Large intestine (tissue), 3 donors: ENCODE results near the gene PLEKHG2. TPM values are rescaled to one million over a fixed set of nuclear protein-coding genes. Genes with fewer than 3 reads are reported as not detected.

Source experiments
- DNase-seq, 2 donors: peaks; one replicate each; pipeline versions ENCODE4 v3.0.0 to v3.0.0-alpha.2; 2013
- H3K27ac ChIP-seq: one replicate; pipeline ENCODE4 v1.5.1; 2013; ENCODE audit warnings: low read length
- H3K27me3 ChIP-seq: 2 replicates; pipeline ENCODE4 v1.6.1; 2013; ENCODE audit warnings: low read length; ENCODE audit not compliant: control insufficient read depth, insufficient read depth
- H3K36me3 ChIP-seq: 2 replicates; pipeline ENCODE4 v1.6.1; 2013; ENCODE audit warnings: low read length; ENCODE audit not compliant: control insufficient read depth, insufficient read depth
- H3K4me1 ChIP-seq: one replicate; pipeline ENCODE4 v1.6.1; 2013; ENCODE audit warnings: low read length; ENCODE audit not compliant: control insufficient read depth, insufficient read depth
- H3K4me3 ChIP-seq: one replicate; pipeline ENCODE4 v1.5.1; 2013; ENCODE audit warnings: low read length
- H3K9me3 ChIP-seq: one replicate; pipeline ENCODE4 v1.6.1; 2013; ENCODE audit warnings: mild to moderate bottlenecking, low read depth, low read length, moderate library complexity; ENCODE audit not compliant: control insufficient read depth
- WGBS: methylation state at CpG from one replicate; pipeline ENCODE4 v1.1.5; 2013; ENCODE audit warnings: low lambda C conversion rate; ENCODE audit not compliant: insufficient coverage; 5-methylcytosine and 5-hydroxymethylcytosine counted together
- polyA plus RNA-seq: library from polyadenylated mRNA; unstranded; fragments of 120-200 nt; gene quantifications from one replicate; pipeline ENCODE4 v1.2.1, GENCODE V29; 2013

Gene PLEKHG2
- polyA plus RNA-seq, 1 donor: 21.1 TPM

GRCh38 chr19:39465956-39466747, 53.7 kb downstream of the PLEKHG2 start:
- no peak for DNase-seq
- WGBS: 90% methylated on average over 2 of the region's 18 CpGs
- H3K9me3 ChIP-seq: no peaks in the 10 kb centered on the region
- H3K4me3 ChIP-seq: no peak overlapping the region
- H3K27me3 ChIP-seq: no peaks in the 10 kb centered on the region
- no peaks in the 10 kb centered on the region for H3K4me1 ChIP-seq
- peaks cover 78% of the 10 kb centered on the region for H3K36me3 ChIP-seq
- no peak overlapping the region for H3K27ac ChIP-seq

GRCh38 chr19:39467941-39468340, 55.5 kb downstream of the PLEKHG2 start:
- no peak for DNase-seq
- Histone ChIP-seq H3K4me3 (no peak overlapping the region), H3K27ac (no peak overlapping the region), H3K27me3 (no peaks in the 10 kb centered on the region), H3K36me3 (peaks cover 92% of the 10 kb centered on the region), H3K4me1 (no peaks in the 10 kb centered on the region), H3K9me3 (no peaks in the 10 kb centered on the region)
- WGBS: no CpG with 5 or more reads among the region's 7 CpGs

GRCh38 chr19:39469036-39469435, 56.6 kb downstream of the PLEKHG2 start:
- no CpG with 5 or more reads among the region's 11 CpGs for WGBS
- H3K36me3 ChIP-seq: peaks cover 98% of the 10 kb centered on the region
- no peaks in the 10 kb centered on the region for H3K9me3 ChIP-seq

DNA sequence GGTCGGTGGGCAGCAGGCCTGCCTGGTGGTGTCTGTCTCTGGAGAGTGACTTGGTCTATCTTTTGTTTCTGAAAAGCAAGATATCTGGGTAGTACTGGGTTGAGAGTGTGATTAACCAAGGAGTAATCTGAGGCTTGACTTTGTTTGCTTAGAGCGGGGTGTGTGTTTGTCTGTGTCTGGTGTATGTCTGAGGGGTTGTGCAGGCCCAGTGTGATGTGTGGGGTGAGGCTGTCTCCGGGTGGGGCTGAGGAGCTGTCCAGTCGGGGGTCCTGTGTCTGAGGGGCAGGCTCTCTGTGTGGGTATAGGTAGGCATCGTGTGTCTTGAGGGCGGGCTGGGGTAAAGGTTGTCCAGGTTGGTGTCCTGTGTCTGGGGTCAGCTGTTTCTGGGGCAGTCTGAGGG, 57.1 kb downstream of the PLEKHG2 start:
- no peaks in the 10 kb centered on the region for H3K4me1 ChIP-seq
- no peak overlapping the region for H3K27ac ChIP-seq
- peaks cover 98% of the 10 kb centered on the region for H3K36me3 ChIP-seq
- no CpG with 5 or more reads among the region's 6 CpGs for WGBS
- H3K4me3 ChIP-seq: no peak overlapping the region
- no peak for DNase-seq
- H3K27me3 ChIP-seq: no peaks in the 10 kb centered on the region
- no peaks in the 10 kb centered on the region for H3K9me3 ChIP-seq

More at GRCh38 chr19:39469036-39469435, 56.6 kb downstream of the PLEKHG2 start:
- Histone ChIP-seq H3K27me3 (no peaks in the 10 kb centered on the region), H3K27ac (no peak overlapping the region), H3K4me1 (no peaks in the 10 kb centered on the region), H3K4me3 (no peak overlapping the region)
- no peak for DNase-seq

- no CpG with 5 or more reads among the region's 7 CpGs for WGBS
- no peak overlapping the region for H3K4me3 ChIP-seq
- H3K27me3 ChIP-seq: no peaks in the 10 kb centered on the region
- no peak overlapping the region for H3K27ac ChIP-seq
- DNase-seq: no peak
- H3K9me3 ChIP-seq: no peaks in the 10 kb centered on the region
- H3K4me1 ChIP-seq: no peaks in the 10 kb centered on the region
- peaks cover 95% of the 10 kb centered on the region for H3K36me3 ChIP-seq
These were observed 58.4 kb downstream of the PLEKHG2 start for GRCh38 chr19:39470724-39471339.

DNA sequence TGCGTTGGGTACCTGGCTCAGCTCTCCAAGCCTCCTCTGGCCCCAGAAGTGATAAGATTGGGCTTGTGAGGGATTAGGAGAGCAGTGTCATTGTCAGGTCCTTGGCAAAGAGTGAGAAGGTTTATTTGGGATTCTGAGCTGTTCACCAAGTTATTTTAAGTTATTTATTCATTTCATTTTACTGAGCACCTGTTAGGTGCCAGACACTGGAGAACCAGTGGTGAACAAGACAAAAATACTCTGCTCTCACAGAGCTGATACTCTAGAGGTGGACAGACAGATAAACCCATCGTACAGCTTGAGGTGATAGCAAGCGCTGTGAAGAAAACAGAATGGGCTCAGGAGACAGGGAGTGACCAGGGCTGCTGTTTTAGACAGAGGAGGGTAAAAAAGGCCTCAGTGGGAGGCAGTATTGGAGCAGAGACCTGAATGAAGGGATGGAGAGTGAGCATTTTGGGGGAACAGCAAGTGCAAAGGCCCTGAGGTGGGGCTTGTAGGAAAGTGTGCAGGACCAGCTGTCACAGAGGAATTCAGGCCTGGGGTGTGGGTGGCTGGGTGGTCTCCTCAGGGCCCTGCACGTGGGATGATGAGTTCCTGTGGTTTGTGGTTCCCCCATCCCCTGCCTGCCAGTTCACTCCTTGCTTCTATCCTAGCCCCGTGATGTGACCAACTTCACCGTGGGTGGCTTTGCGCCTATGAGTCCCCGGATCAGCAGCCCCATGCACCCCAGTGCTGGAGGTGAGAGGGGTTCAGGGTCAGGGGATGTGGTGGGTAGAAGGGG, 59.5 kb downstream of the PLEKHG2 start:
- no peak overlapping the region for H3K27ac ChIP-seq
- H3K27me3 ChIP-seq: no peaks in the 10 kb centered on the region
- no peaks in the 10 kb centered on the region for H3K9me3 ChIP-seq
- H3K4me3 ChIP-seq: no peak overlapping the region
- H3K36me3 ChIP-seq: peaks cover 93% of the 10 kb centered on the region
- no peak for DNase-seq
- H3K4me1 ChIP-seq: no peaks in the 10 kb centered on the region
- WGBS: 100% methylated on average over 2 of the region's 8 CpGs

GRCh38 chr19:39472746-39473442, 60.4 kb downstream of the PLEKHG2 start:
- no peaks in the 10 kb centered on the region for H3K27me3 ChIP-seq
- WGBS: no CpG with 5 or more reads among the region's 32 CpGs
- H3K9me3 ChIP-seq: no peaks in the 10 kb centered on the region
- H3K4me3 ChIP-seq: no peak overlapping the region
- H3K4me1 ChIP-seq: no peaks in the 10 kb centered on the region
- no peak for DNase-seq
- H3K27ac ChIP-seq: no peak overlapping the region
- H3K36me3 ChIP-seq: peaks cover 83% of the 10 kb centered on the region

DNA sequence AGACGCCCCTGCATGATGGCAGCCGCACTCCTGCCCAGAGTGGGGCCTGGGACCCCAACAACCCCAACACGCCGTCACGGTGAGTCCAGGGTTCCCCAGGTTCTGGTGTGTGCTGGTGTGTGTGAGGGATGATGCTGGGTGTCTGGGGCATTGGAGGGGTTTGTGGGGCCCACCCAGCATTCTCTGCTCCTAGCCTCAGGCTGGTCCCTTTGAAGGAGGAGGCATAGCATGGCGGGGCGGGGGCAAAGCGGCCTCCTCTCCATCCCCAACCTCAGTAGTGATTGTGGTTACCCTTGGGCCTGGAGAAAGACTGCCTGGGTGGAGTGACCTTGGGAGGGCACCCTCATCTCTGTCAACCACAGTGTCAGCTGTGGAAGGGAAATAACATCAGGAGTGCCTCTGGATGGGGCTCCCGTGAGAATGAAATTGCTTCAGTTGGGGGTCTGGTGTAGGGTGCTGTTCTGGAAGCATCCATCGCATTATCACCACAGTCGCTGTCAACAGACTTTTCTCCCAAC, 61.0 kb downstream of the PLEKHG2 start:
- Histone ChIP-seq H3K4me3 (no peak overlapping the region), H3K27ac (no peak overlapping the region), H3K27me3 (no peaks in the 10 kb centered on the region), H3K9me3 (no peaks in the 10 kb centered on the region), H3K4me1 (no peaks in the 10 kb centered on the region), H3K36me3 (peaks cover 77% of the 10 kb centered on the region)
- DNase-seq: no peak
- WGBS: no CpG with 5 or more reads among the region's 11 CpGs

DNA sequence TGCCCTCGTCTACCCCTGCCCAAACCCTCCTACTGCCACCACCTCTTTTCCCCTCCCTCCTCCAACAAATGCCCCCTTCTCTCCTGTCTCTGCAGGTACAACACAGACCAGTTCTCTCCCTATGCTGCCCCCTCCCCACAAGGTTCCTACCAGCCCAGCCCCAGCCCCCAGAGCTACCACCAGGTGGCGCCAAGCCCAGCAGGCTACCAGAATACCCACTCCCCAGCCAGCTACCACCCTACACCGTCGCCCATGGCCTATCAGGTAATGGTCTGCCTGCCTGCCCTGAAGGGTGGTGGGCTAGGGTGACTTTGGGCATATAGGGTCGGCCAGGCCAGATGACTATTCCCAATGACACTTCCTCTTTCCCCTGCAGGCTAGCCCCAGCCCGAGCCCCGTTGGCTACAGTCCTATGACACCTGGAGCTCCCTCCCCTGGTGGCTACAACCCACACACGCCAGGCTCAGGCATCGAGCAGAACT, 61.7 kb downstream of the PLEKHG2 start:
- WGBS: no CpG with 5 or more reads among the region's 9 CpGs
- no peaks in the 10 kb centered on the region for H3K27me3 ChIP-seq
- no peak overlapping the region for H3K27ac ChIP-seq
- H3K9me3 ChIP-seq: no peaks in the 10 kb centered on the region
- peaks cover under 1% of the 10 kb centered on the region for H3K4me1 ChIP-seq
- DNase-seq: peak in 1 of 2 donors; percentile 28
- H3K4me3 ChIP-seq: no peak overlapping the region
- H3K36me3 ChIP-seq: peaks cover 71% of the 10 kb centered on the region

DNA sequence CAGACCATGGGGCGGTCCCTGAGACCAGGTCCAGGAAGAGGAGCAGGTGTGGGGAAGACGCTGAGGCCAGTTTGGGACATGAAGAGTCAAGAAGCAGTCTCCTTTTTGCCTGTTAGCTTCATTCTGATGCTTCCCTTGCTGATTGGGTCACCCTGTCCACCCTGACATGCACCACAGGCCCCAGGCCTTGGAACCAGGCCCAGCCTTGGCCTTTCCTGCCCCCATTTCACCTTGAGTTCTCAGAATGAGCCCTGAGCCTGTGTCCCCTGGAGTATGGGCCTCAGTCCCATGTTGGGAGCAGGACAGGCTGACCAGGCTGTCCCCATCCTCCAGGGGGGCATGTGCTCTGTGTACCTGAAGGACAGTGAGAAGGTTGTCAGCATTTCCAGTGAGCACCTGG, 63.3 kb downstream of the PLEKHG2 start:
- no peak overlapping the region for H3K27ac ChIP-seq
- H3K4me1 ChIP-seq: peaks cover 2% of the 10 kb centered on the region
- no CpG with 5 or more reads among the region's 2 CpGs for WGBS
- no peak for DNase-seq
- H3K4me3 ChIP-seq: no peak overlapping the region
- H3K9me3 ChIP-seq: no peaks in the 10 kb centered on the region
- no peaks in the 10 kb centered on the region for H3K27me3 ChIP-seq
- peaks cover 55% of the 10 kb centered on the region for H3K36me3 ChIP-seq
